GM12878 (cell line): ENCODE results near the gene DPP9. TPM values are rescaled to one million over a fixed set of nuclear protein-coding genes. Genes with fewer than 3 reads are reported as not detected.

ENCODE experiments used
- ATAC-seq: fragments of 200-7000 bp; cut with Tn5 transposase; 3 replicates; pipeline ENCODE4 v1.9.1; 2020; ENCODE audit warnings: mild to moderate bottlenecking, moderate library complexity
- BruUV-seq: library from RNA; stranded (reverse); fragments of 400-500 nt; replicated peaks from 2 replicates; lab custom pipeline; 2021; lab: Mats Ljungman, UMichigan
- CTCF ChIA-PET: fragments of 300-600 bp; sonication (Branson Sonifier 250); formaldehyde crosslinking; extraction: SDS; loops from one replicate; lab custom pipeline; 2021; ENCODE audit warnings: inconsistent platforms; lab: Yijun Ruan, JAX
- POLR2A ChIA-PET: fragments of 350-600 bp; formaldehyde crosslinking; extraction: SDS; loops from one replicate; lab custom pipeline; 2021; ENCODE audit warnings: inconsistent platforms; lab: Charles Lee
- RAD21 ChIA-PET: fragments of 300-600 bp; sonication (Branson Sonifier 250); formaldehyde crosslinking; loops from one replicate; lab custom pipeline; 2023; ENCODE audit warnings: antibody characterized with exemption; ENCODE audit not compliant: unreplicated experiment; lab: Charles Lee
- SMC1A ChIA-PET: fragments of 300-600 bp; sonication (Branson Sonifier 250); formaldehyde crosslinking; loops from one replicate; lab custom pipeline; 2023; ENCODE audit not compliant: unreplicated experiment, uncharacterized antibody; lab: Charles Lee
- DNase-seq: peaks from one replicate; pipeline ENCODE4 v3.0.0-alpha.2; 2011; ENCODE audit warnings: low read depth, low spot score
- FAIRE-seq: peaks from 3 replicates; lab custom pipeline; 2011; peaks lifted over from hg19 to GRCh38; lab: Jason Lieb, UNC
- H2AFZ ChIP-seq: 2 replicates; pipeline ENCODE4 v1.6.0; 2011; ENCODE audit warnings: low read depth, low read length, control low read depth; ENCODE audit not compliant: control insufficient read depth
- H3K27ac ChIP-seq: 2 replicates; pipeline ENCODE4 v1.5.1; 2011; ENCODE audit warnings: control low read depth; ENCODE audit not compliant: control insufficient read depth, insufficient read depth
- H3K27me3 ChIP-seq, 2 experiments: replicated peaks in 1 of 2; 2 replicates each; pipeline versions ENCODE4 v1.6.0 to v1.6.1; 2011; ENCODE audit warnings: low read length in 1 of 2; ENCODE audit not compliant: control insufficient read depth in 2 of 2, insufficient read depth in 2 of 2
- H3K36me3 ChIP-seq, 2 experiments: 2 replicates each; pipeline ENCODE4 v1.5.1; 2011; ENCODE audit warnings: low read length in 1 of 2; ENCODE audit not compliant: control insufficient read depth in 2 of 2, insufficient read depth in 2 of 2
- H3K4me1 ChIP-seq: 2 replicates; pipeline ENCODE4 v1.6.1; 2011; ENCODE audit warnings: mild to moderate bottlenecking, low read length, moderate library complexity, mixed read lengths; ENCODE audit not compliant: control insufficient read depth, insufficient read depth
- H3K4me2 ChIP-seq: 2 replicates; pipeline ENCODE4 v1.6.0; 2011; ENCODE audit warnings: control low read depth; ENCODE audit not compliant: control insufficient read depth, insufficient read depth
- H3K4me3 ChIP-seq: fragments of 200-600 bp; sonication (generic); 2 replicates; pipeline ENCODE4 v1.5.1; 2016
- H3K79me2 ChIP-seq: 2 replicates; pipeline ENCODE4 v1.6.0; 2011; ENCODE audit warnings: low read length; ENCODE audit not compliant: control insufficient read depth, insufficient read depth
- H3K9ac ChIP-seq: 2 replicates; pipeline ENCODE4 v1.8.0; 2011; ENCODE audit warnings: low read length, control low read depth, mixed read lengths; ENCODE audit not compliant: control insufficient read depth, insufficient read depth
- H3K9me3 ChIP-seq: replicated peaks from 3 replicates; pipeline ENCODE4 v1.5.1; 2011; ENCODE audit warnings: mild to moderate bottlenecking, low read length; ENCODE audit not compliant: control insufficient read depth, insufficient read depth
- H4K20me1 ChIP-seq: 2 replicates; pipeline ENCODE4 v1.6.0; 2011; ENCODE audit not compliant: control insufficient read depth, insufficient read depth
- BCLAF1 ChIP-seq: fragments of 450-650 bp; IDR thresholded peaks from 2 replicates; pipeline ENCODE4 v1.6.1; 2017; ENCODE audit warnings: antibody characterized with exemption, mild to moderate bottlenecking, moderate library complexity
- BMI1 ChIP-seq: fragments of 450-650 bp; IDR thresholded peaks from 2 replicates; pipeline ENCODE4 v1.6.1; 2016; ENCODE audit warnings: mild to moderate bottlenecking, moderate library complexity, borderline replicate concordance
- KAT2A ChIP-seq: conservative IDR thresholded peaks from 2 replicates; pipeline ENCODE4 v1.6.1; 2011; ENCODE audit warnings: low read depth, low read length; ENCODE audit not compliant: control insufficient read depth
- YBX1 ChIP-seq: fragments of 450-650 bp; IDR thresholded peaks from 2 replicates; pipeline ENCODE4 v1.6.1; 2016; ENCODE audit warnings: antibody characterized with exemption
- ZBTB40 ChIP-seq: fragments of 450-650 bp; IDR thresholded peaks from 2 replicates; pipeline ENCODE4 v1.6.1; 2016; ENCODE audit warnings: mild to moderate bottlenecking, moderate library complexity, borderline replicate concordance
- WGBS: methylation state at CpG from one replicate; pipeline ENCODE4 v1.1.6; 2016; ENCODE audit warnings: low lambda C conversion rate; ENCODE audit not compliant: insufficient replicate concordance, insufficient coverage; ENCODE audit errors: missing lambda C conversion rate; 5-methylcytosine and 5-hydroxymethylcytosine counted together
- in situ Hi-C: fragments of 300-500 bp; cut with MboI; formaldehyde crosslinking; loops from 9 replicates; pipeline ENCODE4 v1.14.3; 2018; ENCODE audit warnings: mixed read lengths
- intact Hi-C: fragments of 100-400 bp; cut with micrococcal nuclease; formaldehyde crosslinking; loops from one replicate; pipeline ENCODE4 v1.14.2; 2022; ENCODE audit not compliant: unreplicated experiment
- polyA plus RNA-seq, 11 experiments: library from polyadenylated mRNA; depleted of rRNA in 4 of 11; unstranded in 6 of 11; stranded (reverse) in 5 of 11; fragments of >200 nt; fragmentation: Nextera tagmentation in 4 of 11; fragmentation: Illumina TruSeq in 1 of 11; extraction: Ambion mirVana in 4 of 11; extraction: Trizol in 1 of 11; gene quantifications; 1 replicate in 1 of 11; 2 replicates in 10 of 11; pipeline versions ENCODE4 v1.2.1 to v1.2.3, GENCODE V29; 2011 to 2016; ENCODE audit warnings: inconsistent platforms in 2 of 11, missing spikeins in 2 of 11, low read depth in 1 of 11
- total RNA-seq, 4 experiments: library from RNA; depleted of rRNA in 3 of 4; stranded (reverse); fragments of >200 nt in 3 of 4; fragmentation: Illumina TruSeq in 1 of 4; extraction: Trizol in 1 of 4; gene quantifications; 2 replicates each; pipeline versions ENCODE4 v1.2.1 to v1.2.3, GENCODE V29; 2013 to 2021

The DPP9 gene
- total and polyA plus RNA-seq, 10 of the 15 experiments (the other 5 are each of a cell fraction or from before 2014, with no cell fraction given), result 0.64 to 58.6 (median 27.6) TPM

- ChIA-PET POLR2A (no interaction called here), SMC1A (no interaction called here), RAD21 (no interaction called here), CTCF (no interaction called here)
- no peak overlapping the region for H3K27ac ChIP-seq
- intact Hi-C loops, result no loop called here
- H3K79me2 ChIP-seq, result no peaks in the 10 kb centered on the region
- no peak for TF ChIP-seq BCLAF1
- no peak for TF ChIP-seq KAT2A
- no peak for TF ChIP-seq BMI1
- no peak for TF ChIP-seq ZBTB40
- no peak for TF ChIP-seq YBX1
- no peak for ATAC-seq
- H3K4me3 ChIP-seq, result no peak overlapping the region
- no peak overlapping the region for H3K9ac ChIP-seq
- no peak overlapping the region for H3K4me2 ChIP-seq
- H3K36me3 ChIP-seq, result peaks cover 14 to 23% of the 10 kb centered on the region in 2 experiments; a peak in 3 of 4 replicates
- no peak for FAIRE-seq
- no peaks in the 10 kb centered on the region for H3K9me3 ChIP-seq
- H3K4me1 ChIP-seq, result peaks cover 12% of the 10 kb centered on the region
- WGBS, result 91% methylated on average over 19 of the region's 19 CpGs
- no peaks in the 10 kb centered on the region for H3K27me3 ChIP-seq
- in situ Hi-C loops, result no loop called here
- no peak for DNase-seq
- no TSS peak for BruUV-seq
- H4K20me1 ChIP-seq, result no peaks in the 10 kb centered on the region
- no peak overlapping the region for H2AFZ ChIP-seq
These were observed 18.1 kb downstream of the DPP9 start for GRCh38 chr19:4705413-4706131.
